H1 (cell line): Measurements from ENCODE around the gene PTBP1.

Experiments
- BRCA1 ChIP-seq: IDR thresholded peaks from 2 replicates; pipeline ENCODE4 v1.6.1; 2012; ENCODE audit warnings: low read depth, low read length, improper control_type of control experiment
- RBBP5 ChIP-seq: IDR thresholded peaks from 2 replicates; pipeline ENCODE4 v1.7.1; 2012; ENCODE audit warnings: low read depth, mild to moderate bottlenecking, inconsistent platforms, low read length, moderate library complexity, borderline replicate concordance

- no peak for TF ChIP-seq RBBP5
- TF ChIP-seq BRCA1 = no peak
Measured at GRCh38 chr19:843836-844545, 46.7 kb downstream of the PTBP1 start.
